IPS-20b (cell line): ENCODE measurements around the gene SMPX.
"Not testable (repeated sequence)": the region's sequence is repeated elsewhere in the genome, so short reads cannot be mapped to it uniquely, and the experiment has no call there.

ENCODE experiments used
- H3K27ac ChIP-seq: one replicate; pipeline ENCODE4 v1.5.1; 2013; ENCODE audit warnings: low read length
- H3K27me3 ChIP-seq: 2 replicates; pipeline ENCODE4 v1.6.1; 2013; ENCODE audit warnings: mild to moderate bottlenecking, low read length, inconsistent platforms; ENCODE audit not compliant: insufficient read depth
- H3K36me3 ChIP-seq: 2 replicates; pipeline ENCODE4 v1.6.1; 2013; ENCODE audit warnings: low read depth, mild to moderate bottlenecking, inconsistent platforms, low read length, moderate library complexity; ENCODE audit not compliant: insufficient read depth
- H3K4me1 ChIP-seq: 2 replicates; pipeline ENCODE4 v1.6.1; 2013; ENCODE audit warnings: mild to moderate bottlenecking, control low read depth, inconsistent platforms, low read length, moderate library complexity; ENCODE audit not compliant: insufficient read depth
- H3K4me3 ChIP-seq: 2 replicates; pipeline ENCODE4 v1.5.1; 2013; ENCODE audit warnings: mild to moderate bottlenecking, low read length, inconsistent platforms
- H3K9ac ChIP-seq: 2 replicates; pipeline ENCODE4 v1.6.1; 2013; ENCODE audit warnings: low read depth, mild to moderate bottlenecking, inconsistent platforms, low read length, moderate library complexity
- H3K9me3 ChIP-seq: 2 replicates; pipeline ENCODE4 v1.6.1; 2013; ENCODE audit warnings: mild to moderate bottlenecking, low read depth, low read length, inconsistent platforms; ENCODE audit not compliant: insufficient read depth

Gene SMPX

GRCh38 chrX:21773036-21773435, 15.1 kb upstream of the SMPX start:
- H3K27me3 ChIP-seq, H3K4me1 ChIP-seq, H3K9me3 ChIP-seq, H3K9ac ChIP-seq, H3K4me3 ChIP-seq, H3K27ac ChIP-seq, H3K36me3 ChIP-seq: not testable (repeated sequence)

DNA sequence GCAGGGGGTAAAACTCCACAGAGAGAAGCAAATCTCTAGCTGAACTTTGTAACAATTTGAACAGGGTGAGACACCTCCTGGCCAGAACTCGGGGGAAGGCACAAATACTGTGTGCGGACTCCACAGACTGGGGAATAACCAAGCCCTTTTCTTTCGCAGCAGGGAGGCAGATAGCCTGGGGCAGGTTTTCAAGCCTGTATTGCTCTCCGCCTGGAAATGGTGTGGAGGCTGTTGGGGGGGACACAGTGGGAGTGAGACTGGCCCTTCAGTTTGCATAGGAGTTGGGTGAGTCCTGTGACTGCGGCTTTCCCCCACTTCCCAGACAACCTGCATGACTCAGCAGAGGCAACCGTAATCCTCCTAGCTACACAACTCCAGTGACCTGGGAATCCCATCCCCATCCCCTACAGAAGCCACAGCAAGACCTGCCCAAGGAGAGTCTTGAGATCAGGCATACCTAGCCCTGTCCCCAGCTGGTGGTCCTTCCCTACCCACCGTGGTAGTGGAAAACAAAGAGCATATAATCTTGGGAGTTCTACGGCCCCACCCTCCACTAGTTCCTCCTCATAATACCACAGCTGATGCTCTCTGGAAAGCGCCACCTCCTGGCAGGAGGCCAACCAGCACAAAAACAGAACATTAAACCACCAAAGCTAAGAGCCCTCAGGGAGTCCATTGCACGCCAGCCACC, 12.9 kb upstream of the SMPX start:
- H3K9ac ChIP-seq, result no peak overlapping the region
- no peak overlapping the region for H3K27ac ChIP-seq
- H3K4me1 ChIP-seq, result no peaks in the 10 kb centered on the region
- no peak overlapping the region for H3K4me3 ChIP-seq
- no peaks in the 10 kb centered on the region for H3K27me3 ChIP-seq
- no peaks in the 10 kb centered on the region for H3K9me3 ChIP-seq
- H3K36me3 ChIP-seq, result no peaks in the 10 kb centered on the region

GRCh38 chrX:21766101-21766500, 8.2 kb upstream of the SMPX start:
- H3K27me3 ChIP-seq, result no peaks in the 10 kb centered on the region
- no peaks in the 10 kb centered on the region for H3K4me1 ChIP-seq
- H3K4me3 ChIP-seq, result no peak overlapping the region
- no peaks in the 10 kb centered on the region for H3K36me3 ChIP-seq
- no peak overlapping the region for H3K27ac ChIP-seq
- H3K9ac ChIP-seq, result no peak overlapping the region
- no peaks in the 10 kb centered on the region for H3K9me3 ChIP-seq

- H3K36me3 ChIP-seq, result no peaks in the 10 kb centered on the region
- no peak overlapping the region for H3K4me3 ChIP-seq
- no peak overlapping the region for H3K27ac ChIP-seq
- H3K4me1 ChIP-seq, result no peaks in the 10 kb centered on the region
- no peak overlapping the region for H3K9ac ChIP-seq
- H3K27me3 ChIP-seq, result no peaks in the 10 kb centered on the region
- no peaks in the 10 kb centered on the region for H3K9me3 ChIP-seq
These were observed 6.1 kb upstream of the SMPX start for GRCh38 chrX:21764008-21764407.

DNA sequence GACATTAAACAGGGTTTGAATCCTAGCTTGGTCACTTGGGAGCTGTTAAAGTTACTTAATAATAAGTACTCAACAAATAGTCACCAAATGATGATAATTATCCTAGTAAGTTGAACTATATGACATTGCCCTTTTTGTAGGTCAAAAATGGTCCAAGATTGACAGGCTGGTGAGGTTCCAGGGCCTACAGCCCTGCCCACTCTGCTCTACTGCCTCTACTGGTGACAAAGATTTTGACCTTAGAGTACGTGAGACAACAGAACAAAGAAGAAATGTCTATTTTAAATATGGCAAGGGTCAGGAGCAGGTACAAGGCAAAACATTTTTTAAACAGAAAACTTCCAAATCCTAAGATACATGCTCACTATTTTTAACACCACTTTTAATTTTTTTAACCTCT, 572 bp upstream of the SMPX start:
- Histone ChIP-seq H3K27me3 (no peaks in the 10 kb centered on the region), H3K27ac (no peak overlapping the region), H3K9me3 (no peaks in the 10 kb centered on the region), H3K9ac (no peak overlapping the region), H3K4me3 (no peak overlapping the region), H3K4me1 (no peaks in the 10 kb centered on the region), H3K36me3 (no peaks in the 10 kb centered on the region)

GRCh38 chrX:21756785-21757529, 959 bp downstream of the SMPX start:
- H3K36me3 ChIP-seq, result no peaks in the 10 kb centered on the region
- no peak overlapping the region for H3K4me3 ChIP-seq
- no peak overlapping the region for H3K9ac ChIP-seq
- no peaks in the 10 kb centered on the region for H3K9me3 ChIP-seq
- H3K4me1 ChIP-seq, result no peaks in the 10 kb centered on the region
- no peak overlapping the region for H3K27ac ChIP-seq
- H3K27me3 ChIP-seq, result no peaks in the 10 kb centered on the region

- Histone ChIP-seq H3K27ac (no peak overlapping the region), H3K27me3 (no peaks in the 10 kb centered on the region), H3K9me3 (no peaks in the 10 kb centered on the region), H3K4me1 (peaks cover 18% of the 10 kb centered on the region; the same call in 1 of the 2 replicates), H3K36me3 (no peaks in the 10 kb centered on the region), H3K9ac (no peak overlapping the region), H3K4me3 (no peak overlapping the region)
These were observed 8.0 kb downstream of the SMPX start for GRCh38 chrX:21749924-21750323.

DNA sequence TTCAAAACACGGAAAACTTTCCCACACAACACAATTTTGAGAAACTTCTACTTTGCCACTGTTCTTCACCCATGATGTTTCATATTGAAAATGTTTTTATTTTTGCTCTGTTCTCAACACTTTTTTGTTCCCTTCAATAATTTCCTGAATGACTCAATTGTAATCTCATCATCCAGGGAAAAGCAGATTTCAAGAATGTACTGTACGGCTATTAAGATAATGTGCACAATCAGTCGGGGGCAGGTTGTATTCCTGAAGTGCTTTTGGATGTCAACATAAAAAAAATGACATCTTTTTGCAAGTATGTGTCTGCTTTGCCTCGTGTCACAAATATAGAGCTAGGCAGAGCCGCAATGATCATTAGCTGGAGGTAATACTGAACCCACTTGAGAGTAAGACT, 9.7 kb downstream of the SMPX start:
- Histone ChIP-seq H3K36me3 (no peaks in the 10 kb centered on the region), H3K4me1 (peaks cover 23% of the 10 kb centered on the region; the same call in 1 of the 2 replicates), H3K27ac (no peak overlapping the region), H3K9me3 (no peaks in the 10 kb centered on the region), H3K4me3 (no peak overlapping the region), H3K9ac (no peak overlapping the region), H3K27me3 (no peaks in the 10 kb centered on the region)

DNA sequence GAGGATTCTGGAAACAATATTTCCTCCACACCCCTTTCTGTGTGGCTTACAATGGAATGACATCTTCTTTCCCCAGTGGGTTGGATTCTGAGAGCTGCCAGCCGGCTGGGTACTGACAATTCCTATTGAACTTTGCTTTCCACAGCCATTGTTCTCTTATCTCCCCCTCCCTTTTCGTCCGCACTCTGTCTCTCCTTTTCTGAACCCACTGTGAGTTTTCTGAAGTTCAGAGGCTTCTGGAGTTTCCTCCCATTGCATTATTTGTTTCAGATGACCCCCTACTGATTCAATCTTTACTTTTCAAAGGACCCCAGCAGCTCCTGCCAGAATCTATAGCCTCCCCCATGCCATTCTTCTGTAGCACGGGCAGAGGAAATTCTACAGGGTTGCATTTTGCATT, 10.4 kb downstream of the SMPX start:
- Histone ChIP-seq H3K9me3 (no peaks in the 10 kb centered on the region), H3K27me3 (no peaks in the 10 kb centered on the region), H3K27ac (no peak overlapping the region), H3K36me3 (no peaks in the 10 kb centered on the region), H3K4me3 (peak overlapping the region; percentile 37; the same call in 1 of the 2 replicates), H3K4me1 (peaks cover 24% of the 10 kb centered on the region; the same call in 1 of the 2 replicates), H3K9ac (no peak overlapping the region)

GRCh38 chrX:21745756-21746155, 12.2 kb downstream of the SMPX start:
- no peak overlapping the region for H3K9ac ChIP-seq
- H3K27me3 ChIP-seq, result no peaks in the 10 kb centered on the region
- no peaks in the 10 kb centered on the region for H3K9me3 ChIP-seq
- 0 out of 2 replicates have a peak overlapping the region, but pooled peaks have one; percentile 30 for H3K4me3 ChIP-seq
- H3K36me3 ChIP-seq, result no peaks in the 10 kb centered on the region
- H3K27ac ChIP-seq, result no peak overlapping the region
- H3K4me1 ChIP-seq, result peaks cover 24% of the 10 kb centered on the region; the same call in 1 of the 2 replicates

GRCh38 chrX:21744721-21745120, 13.2 kb downstream of the SMPX start:
- H3K27me3 ChIP-seq, result no peaks in the 10 kb centered on the region
- H3K9ac ChIP-seq, result no peak overlapping the region
- H3K4me3 ChIP-seq, result no peak overlapping the region
- H3K9me3 ChIP-seq, result no peaks in the 10 kb centered on the region
- peaks cover 24% of the 10 kb centered on the region; the same call in 1 of the 2 replicates for H3K4me1 ChIP-seq
- no peaks in the 10 kb centered on the region for H3K36me3 ChIP-seq
- H3K27ac ChIP-seq, result no peak overlapping the region

DNA sequence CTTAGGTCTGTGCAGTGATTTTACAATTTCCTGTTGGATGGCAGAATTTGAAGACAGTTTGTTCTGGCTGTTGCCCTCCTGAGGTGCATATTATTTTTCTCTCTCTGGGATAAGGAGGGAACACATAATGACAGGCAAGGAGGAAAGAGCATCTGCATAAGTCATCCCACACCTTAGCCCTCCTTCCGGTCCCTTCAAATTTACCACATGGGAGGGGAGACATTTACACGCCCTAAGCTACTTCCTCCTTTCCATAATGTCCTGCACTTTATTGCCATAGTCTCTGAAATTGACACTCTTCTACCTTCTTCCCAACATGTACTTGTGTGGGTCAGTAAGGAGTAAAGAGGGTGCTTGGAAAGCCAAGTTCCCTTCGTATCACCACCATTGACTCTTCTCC, 13.9 kb downstream of the SMPX start:
- Histone ChIP-seq H3K4me1 (peaks cover 30% of the 10 kb centered on the region; the same call in 1 of the 2 replicates), H3K27ac (no peak overlapping the region), H3K36me3 (no peaks in the 10 kb centered on the region), H3K9me3 (no peaks in the 10 kb centered on the region), H3K27me3 (no peaks in the 10 kb centered on the region), H3K9ac (no peak overlapping the region), H3K4me3 (no peak overlapping the region)
